Neutrophil (primary cell): Measurements from ENCODE around the gene TOP3B.

Source experiments
- H3K27ac ChIP-seq: fragments of 200-600 bp; sonication (generic); 2 replicates; pipeline ENCODE4 v1.5.1; 2016; ENCODE audit warnings: mild to moderate bottlenecking, moderate library complexity
- H3K27me3 ChIP-seq: fragments of 200-600 bp; sonication (generic); 2 replicates; pipeline ENCODE4 v1.6.0; 2016; ENCODE audit warnings: mild to moderate bottlenecking
- H3K36me3 ChIP-seq: fragments of 200-600 bp; sonication (generic); 2 replicates; pipeline ENCODE4 v1.5.1; 2017
- H3K4me1 ChIP-seq, 2 experiments: fragments of 200-600 bp in 1 of 2; sonication (generic) in 1 of 2; 1 replicate in 1 of 2; 2 replicates in 1 of 2; pipeline versions ENCODE4 v1.5.1 to v1.6.1; 2013 to 2016; ENCODE audit warnings: low read depth in 1 of 2, low read length in 1 of 2, mild to moderate bottlenecking in 1 of 2, moderate library complexity in 1 of 2; ENCODE audit not compliant: control insufficient read depth in 1 of 2, insufficient read depth in 1 of 2
- H3K4me3 ChIP-seq, 2 experiments: fragments of 200-600 bp in 1 of 2; sonication (generic) in 1 of 2; 1 replicate in 1 of 2; 2 replicates in 1 of 2; pipeline ENCODE4 v1.5.1; 2013 to 2016; ENCODE audit warnings: low read depth in 1 of 2, low read length in 1 of 2, mild to moderate bottlenecking in 1 of 2, moderate library complexity in 1 of 2
- H3K9me3 ChIP-seq: fragments of 200-600 bp; sonication (generic); 2 replicates; pipeline ENCODE4 v1.5.1; 2016
- TF ChIP-seq, protein P1 (sequence below): fragments of 200-600 bp; sonication (generic); IDR thresholded peaks from 2 replicates; pipeline ENCODE4 v1.5.1; 2016; ENCODE audit warnings: antibody characterized with exemption

Gene TOP3B

DNA sequence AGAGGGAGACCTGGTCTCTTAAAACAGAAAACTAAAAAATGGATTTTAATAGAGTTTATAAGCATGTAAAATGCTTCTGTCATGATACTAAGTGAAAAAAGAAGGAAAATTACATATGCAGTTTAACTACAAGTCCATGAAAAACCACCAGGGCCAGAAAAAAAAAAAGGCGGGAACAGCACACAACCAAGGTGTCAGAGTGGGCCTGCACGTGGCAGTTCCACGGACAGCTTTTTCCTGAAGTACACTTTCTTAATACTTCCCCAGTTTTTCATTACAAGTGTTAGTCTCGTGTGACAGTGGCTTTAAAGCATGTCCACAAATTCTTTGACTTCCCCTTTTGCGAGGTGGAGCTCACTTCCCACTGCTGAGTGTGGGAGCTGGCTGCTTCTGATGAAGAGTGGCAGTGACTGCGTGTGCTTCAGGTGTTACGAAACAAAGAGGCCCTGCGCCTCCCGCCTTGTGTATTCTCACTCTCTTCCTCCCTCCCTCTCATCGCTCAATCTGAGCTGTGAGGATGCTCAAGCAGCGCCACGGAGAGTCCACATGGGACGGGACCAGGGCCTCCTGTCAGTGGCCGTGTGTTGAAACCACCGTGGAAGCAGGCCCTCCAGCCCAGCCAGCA is 46.3 kb downstream of the TOP3B start:
- Histone ChIP-seq H3K27ac (peak overlapping the region; percentile 98), H3K36me3 (peaks cover 78% of the 10 kb centered on the region), H3K27me3 (no peaks in the 10 kb centered on the region), H3K4me3 (peak overlapping the region; percentile 61 to 72), H3K4me1 (peaks cover 65% of the 10 kb centered on the region in 2 experiments), H3K9me3 (no peaks in the 10 kb centered on the region)
- TF ChIP-seq, protein P1, sequence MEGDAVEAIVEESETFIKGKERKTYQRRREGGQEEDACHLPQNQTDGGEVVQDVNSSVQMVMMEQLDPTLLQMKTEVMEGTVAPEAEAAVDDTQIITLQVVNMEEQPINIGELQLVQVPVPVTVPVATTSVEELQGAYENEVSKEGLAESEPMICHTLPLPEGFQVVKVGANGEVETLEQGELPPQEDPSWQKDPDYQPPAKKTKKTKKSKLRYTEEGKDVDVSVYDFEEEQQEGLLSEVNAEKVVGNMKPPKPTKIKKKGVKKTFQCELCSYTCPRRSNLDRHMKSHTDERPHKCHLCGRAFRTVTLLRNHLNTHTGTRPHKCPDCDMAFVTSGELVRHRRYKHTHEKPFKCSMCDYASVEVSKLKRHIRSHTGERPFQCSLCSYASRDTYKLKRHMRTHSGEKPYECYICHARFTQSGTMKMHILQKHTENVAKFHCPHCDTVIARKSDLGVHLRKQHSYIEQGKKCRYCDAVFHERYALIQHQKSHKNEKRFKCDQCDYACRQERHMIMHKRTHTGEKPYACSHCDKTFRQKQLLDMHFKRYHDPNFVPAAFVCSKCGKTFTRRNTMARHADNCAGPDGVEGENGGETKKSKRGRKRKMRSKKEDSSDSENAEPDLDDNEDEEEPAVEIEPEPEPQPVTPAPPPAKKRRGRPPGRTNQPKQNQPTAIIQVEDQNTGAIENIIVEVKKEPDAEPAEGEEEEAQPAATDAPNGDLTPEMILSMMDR: no peak

DNA sequence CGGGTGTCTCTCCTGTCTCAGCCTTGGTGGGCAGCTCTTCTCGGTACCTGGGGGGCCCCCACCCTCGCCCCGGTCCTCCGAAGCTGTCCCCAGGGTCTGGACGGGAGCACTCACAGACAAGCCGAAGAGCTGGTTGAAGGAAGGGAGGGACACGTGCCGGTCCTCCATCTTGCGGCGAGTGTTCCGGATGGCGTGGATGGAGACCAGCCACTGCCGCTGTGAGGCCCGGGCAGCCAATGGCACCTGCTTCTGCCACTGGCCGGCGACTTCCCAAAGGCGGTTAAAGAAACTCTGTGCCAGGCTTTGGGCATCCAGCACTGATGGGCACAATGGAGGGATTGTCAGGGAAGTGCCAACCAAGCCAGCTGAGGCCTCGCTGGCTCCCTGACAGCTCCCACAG is 48.7 kb downstream of the TOP3B start:
- TF ChIP-seq, protein P1: no peak
- no peaks in the 10 kb centered on the region for H3K27me3 ChIP-seq
- H3K36me3 ChIP-seq: peaks cover 88% of the 10 kb centered on the region
- H3K9me3 ChIP-seq: no peaks in the 10 kb centered on the region
- peaks cover 41% of the 10 kb centered on the region in 2 experiments for H3K4me1 ChIP-seq
- H3K4me3 ChIP-seq: no peak overlapping the region
- peak overlapping the region; percentile 7 for H3K27ac ChIP-seq

- Histone ChIP-seq H3K36me3 (peaks cover 88% of the 10 kb centered on the region), H3K4me3 (no peak overlapping the region), H3K27ac (no peak overlapping the region), H3K27me3 (no peaks in the 10 kb centered on the region), H3K4me1 (peaks cover 36% of the 10 kb centered on the region in 2 experiments), H3K9me3 (no peaks in the 10 kb centered on the region)
- TF ChIP-seq, protein P1: no peak
Measured at GRCh38 chr22:21933413-21933812, 49.2 kb downstream of the TOP3B start.

DNA sequence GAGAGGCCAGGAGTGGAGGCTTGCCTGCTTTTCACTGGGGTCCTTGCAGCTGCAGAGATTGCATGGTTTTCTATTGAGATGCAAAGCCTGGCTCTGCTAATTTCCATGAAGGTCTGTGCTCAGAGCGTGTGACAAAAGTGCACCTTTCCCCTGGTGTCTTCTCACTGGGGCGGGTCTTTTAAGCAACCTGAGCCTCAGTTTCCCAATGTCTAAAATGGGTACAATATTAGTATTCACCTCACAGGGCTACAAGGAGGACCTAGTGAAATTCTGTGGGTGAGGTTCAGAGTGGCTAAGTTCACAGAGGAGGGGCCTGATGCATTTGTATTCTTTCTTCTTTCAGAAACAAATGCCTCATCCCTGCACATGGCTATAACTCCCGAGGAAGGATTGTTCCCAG is 50.2 kb downstream of the TOP3B start:
- peaks cover 87% of the 10 kb centered on the region for H3K36me3 ChIP-seq
- TF ChIP-seq, protein P1: no peak
- no peak overlapping the region for H3K4me3 ChIP-seq
- H3K9me3 ChIP-seq: no peaks in the 10 kb centered on the region
- peaks cover 25 to 26% of the 10 kb centered on the region in 2 experiments for H3K4me1 ChIP-seq
- no peaks in the 10 kb centered on the region for H3K27me3 ChIP-seq
- no peak overlapping the region for H3K27ac ChIP-seq

DNA sequence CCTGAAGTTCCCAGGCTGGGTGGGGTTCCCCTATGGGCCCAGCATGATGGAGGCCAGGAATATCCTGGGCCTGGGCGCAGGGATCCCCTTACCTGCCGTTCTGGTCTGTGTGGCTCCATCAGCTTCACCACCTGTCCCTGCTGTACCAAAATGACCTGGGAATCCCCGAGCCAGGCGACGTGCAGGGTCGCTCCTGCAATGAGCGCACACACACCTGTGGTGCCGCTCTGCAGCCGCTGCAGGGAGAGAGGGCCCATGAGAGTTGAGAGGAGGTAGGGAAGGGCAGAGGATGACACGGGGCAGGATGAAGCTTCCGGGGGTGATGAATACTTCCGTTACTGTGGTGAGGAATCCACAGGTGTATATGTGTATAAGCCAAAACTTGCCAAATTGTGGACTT is 51.5 kb downstream of the TOP3B start:
- peaks cover 96% of the 10 kb centered on the region for H3K36me3 ChIP-seq

More for the DNA sequence above, 51.5 kb downstream of the TOP3B start:
- Histone ChIP-seq H3K4me3 (no peak overlapping the region), H3K27ac (no peak overlapping the region), H3K9me3 (no peaks in the 10 kb centered on the region), H3K27me3 (no peaks in the 10 kb centered on the region), H3K4me1 (peaks cover 12 to 13% of the 10 kb centered on the region in 2 experiments)
- TF ChIP-seq, protein P1: no peak
